Ramos (cell line): Measurements from ENCODE around the gene ACSL6.

Source experiments
- in situ Hi-C: fragments of 300-500 bp; cut with MboI; formaldehyde crosslinking; loops from one replicate; pipeline ENCODE4 v1.14.3; 2022; ENCODE audit warnings: low sequenced_read_pairs; ENCODE audit not compliant: unreplicated experiment

ACSL6 gene

GRCh38 chr5:132003982-132004381 is 7.5 kb downstream of the ACSL6 start:
- in situ Hi-C loops: loop anchor here (10.0 to 25.0 kb wide), 2 partner anchors 579 to 892 kb away; no protein-coding TSS in a partner anchor

GRCh38 chr5:132003170-132003744 is 8.2 kb downstream of the ACSL6 start:
- in situ Hi-C loops: loop anchor here (10.0 to 25.0 kb wide), 2 partner anchors 578 to 891 kb away; no protein-coding TSS in a partner anchor

GRCh38 chr5:132002757-132003156 is 8.7 kb downstream of the ACSL6 start:
- in situ Hi-C loops: loop anchor here (10.0 to 25.0 kb wide), 2 partner anchors 578 to 890 kb away; no protein-coding TSS in a partner anchor

GRCh38 chr5:132001647-132002561 is 9.6 kb downstream of the ACSL6 start:
- in situ Hi-C loops: loop anchor here (10.0 to 25.0 kb wide), 2 partner anchors 577 to 890 kb away; no protein-coding TSS in a partner anchor

GRCh38 chr5:132000677-132001453 is 10.6 kb downstream of the ACSL6 start:
- in situ Hi-C loops: loop anchor here (10.0 to 25.0 kb wide), 2 partner anchors 576 to 889 kb away; no protein-coding TSS in a partner anchor

- in situ Hi-C loops: loop anchor here (10.0 to 25.0 kb wide), 2 partner anchors 575 to 888 kb away; no protein-coding TSS in a partner anchor
Measured at GRCh38 chr5:132000241-132000490, 11.3 kb downstream of the ACSL6 start.

- in situ Hi-C loops: loop anchor here (10.0 to 25.0 kb wide), 2 partner anchors 575 to 887 kb away; no protein-coding TSS in a partner anchor
Measured at GRCh38 chr5:131999441-132000240, 11.8 kb downstream of the ACSL6 start.

- in situ Hi-C loops: no loop called here
Measured at GRCh38 chr5:131999041-131999440, 12.4 kb downstream of the ACSL6 start.

GRCh38 chr5:131998431-131999040 is 12.9 kb downstream of the ACSL6 start:
- in situ Hi-C loops: no loop called here

- in situ Hi-C loops: no loop called here
Measured at GRCh38 chr5:131997727-131998117, 13.7 kb downstream of the ACSL6 start.

GRCh38 chr5:131997026-131997726 is 14.3 kb downstream of the ACSL6 start:
- in situ Hi-C loops: no loop called here

GRCh38 chr5:131996210-131997025 is 15.0 kb downstream of the ACSL6 start:
- in situ Hi-C loops: no loop called here

- in situ Hi-C loops: no loop called here
Measured at GRCh38 chr5:131994533-131995226, 16.8 kb downstream of the ACSL6 start.

GRCh38 chr5:131994090-131994489 is 17.4 kb downstream of the ACSL6 start:
- in situ Hi-C loops: no loop called here

GRCh38 chr5:131993676-131994075 is 17.8 kb downstream of the ACSL6 start:
- in situ Hi-C loops: no loop called here

- in situ Hi-C loops: no loop called here
Measured at GRCh38 chr5:131992370-131992769, 19.1 kb downstream of the ACSL6 start.

- in situ Hi-C loops: no loop called here
Measured at GRCh38 chr5:131991593-131992324, 19.7 kb downstream of the ACSL6 start.
